H1 (cell line): ENCODE results near the gene UBTD2. TPM values are rescaled to one million over a fixed set of nuclear protein-coding genes. Genes with fewer than 3 reads are reported as not detected.

ENCODE experiments used
- CTCF ChIA-PET: fragments of 300-600 bp; sonication (Branson Sonifier 250); formaldehyde crosslinking; loops from one replicate; lab custom pipeline; 2021; ENCODE audit not compliant: partially characterized antibody; lab: Charles Lee
- POLR2A ChIA-PET: fragments of 300-600 bp; sonication (Branson Sonifier 250); formaldehyde crosslinking; loops from one replicate; lab custom pipeline; 2021; ENCODE audit warnings: inconsistent platforms; ENCODE audit not compliant: partially characterized antibody; lab: Charles Lee
- DNase-seq, 2 experiments: peaks; one replicate each; pipeline versions ENCODE4 v3.0.0 to v3.0.0-alpha.2; 2010 to 2022; ENCODE audit warnings: low spot score in 2 of 2, low read depth in 1 of 2, mixed read lengths in 1 of 2
- FAIRE-seq: peaks from 2 replicates; lab custom pipeline; 2011; peaks lifted over from hg19 to GRCh38; lab: Jason Lieb, UNC
- H2AFZ ChIP-seq: 2 replicates; pipeline ENCODE4 v1.8.1; 2012; ENCODE audit warnings: low read length, inconsistent platforms
- H2AK5ac ChIP-seq: 2 replicates; pipeline ENCODE4 v1.6.1; 2013; ENCODE audit warnings: low read depth, low read length
- H2BK120ac ChIP-seq: replicated peaks from 2 replicates; pipeline ENCODE3; 2013; ENCODE audit warnings: low read depth, low read length, inconsistent platforms
- H2BK12ac ChIP-seq: 2 replicates; pipeline ENCODE4 v1.6.1; 2013; ENCODE audit warnings: low read depth, low read length
- H2BK15ac ChIP-seq: 2 replicates; pipeline ENCODE4 v1.6.1; 2013; ENCODE audit warnings: low read length
- H2BK20ac ChIP-seq: 2 replicates; pipeline ENCODE4 v1.6.1; 2013; ENCODE audit warnings: low read length
- H2BK5ac ChIP-seq: 2 replicates; pipeline ENCODE4 v1.6.1; 2013; ENCODE audit warnings: low read depth, low read length
- H3K14ac ChIP-seq: 2 replicates; pipeline ENCODE4 v1.6.1; 2013; ENCODE audit warnings: inconsistent platforms; ENCODE audit not compliant: insufficient read length
- H3K18ac ChIP-seq: 2 replicates; pipeline ENCODE4 v1.6.1; 2013; ENCODE audit warnings: low read length; ENCODE audit errors: extremely low read depth
- H3K23ac ChIP-seq: 2 replicates; pipeline ENCODE4 v1.6.1; 2013; ENCODE audit warnings: inconsistent platforms; ENCODE audit not compliant: insufficient read length
- H3K23me2 ChIP-seq: 2 replicates; pipeline ENCODE4 v1.6.1; 2013; ENCODE audit warnings: low read depth, low read length
- H3K27ac ChIP-seq: 2 replicates; pipeline ENCODE4 v1.6.1; 2011; ENCODE audit warnings: low read depth, low read length, inconsistent platforms
- H3K27me3 ChIP-seq, 4 experiments: replicated peaks in 1 of 4; 1 replicate in 1 of 4; 2 replicates in 3 of 4; pipeline versions ENCODE4 v1.6.1 to v1.8.1; 2011 to 2013; ENCODE audit warnings: low read length in 3 of 4, mild to moderate bottlenecking in 3 of 4, inconsistent platforms in 2 of 4, mixed read lengths in 2 of 4, moderate library complexity in 1 of 4; ENCODE audit not compliant: control insufficient read depth in 3 of 4, insufficient read depth in 3 of 4; ENCODE audit errors: extremely low read depth in 1 of 4
- H3K36me3 ChIP-seq, 4 experiments: 2 replicates each; pipeline versions ENCODE4 v1.6.1 to v1.8.1; 2011 to 2013; ENCODE audit warnings: mild to moderate bottlenecking in 4 of 4, low read length in 3 of 4, moderate library complexity in 2 of 4, control low read depth in 1 of 4, inconsistent platforms in 1 of 4; ENCODE audit not compliant: insufficient read depth in 4 of 4, control insufficient read depth in 2 of 4
- H3K4ac ChIP-seq: replicated peaks from 2 replicates; pipeline ENCODE3; 2013; ENCODE audit warnings: low read length, low read depth, mixed read lengths, inconsistent platforms; ENCODE audit not compliant: insufficient read length
- H3K4me1 ChIP-seq, 4 experiments: replicated peaks in 1 of 4; 1 replicate in 1 of 4; 2 replicates in 3 of 4; pipeline versions ENCODE4 v1.6.1 to v1.8.1; 2011 to 2013; ENCODE audit warnings: low read length in 3 of 4, inconsistent platforms in 2 of 4, mixed read lengths in 1 of 4; ENCODE audit not compliant: insufficient read depth in 4 of 4, control insufficient read depth in 3 of 4
- H3K4me2 ChIP-seq, 2 experiments: 2 replicates each; pipeline versions ENCODE4 v1.6.1 to v1.8.1; 2011 to 2013; ENCODE audit warnings: low read depth in 2 of 2, low read length in 2 of 2, control low read depth in 1 of 2, inconsistent platforms in 1 of 2, mild to moderate bottlenecking in 1 of 2; ENCODE audit not compliant: insufficient read depth in 1 of 2
- H3K4me3 ChIP-seq, 4 experiments: fragments of 200-600, 300-600 bp in 1 of 4; sonication (generic), shearing (Covaris generic), sonication (Bioruptor Twin) in 1 of 4; 2 replicates each; pipeline versions ENCODE4 v1.5.1 to v1.8.1; 2011 to 2016; ENCODE audit warnings: low read length in 4 of 4, low read depth in 3 of 4, control low read depth in 2 of 4, inconsistent platforms in 2 of 4, mild to moderate bottlenecking in 2 of 4, mixed read lengths in 1 of 4, moderate library complexity in 1 of 4; ENCODE audit not compliant: insufficient read depth in 2 of 4; ENCODE audit errors: extremely low read depth in 1 of 4
- H3K56ac ChIP-seq: replicated peaks from 2 replicates; pipeline ENCODE3; 2013; ENCODE audit warnings: low read depth, mild to moderate bottlenecking, mixed read lengths, low read length, inconsistent platforms; ENCODE audit not compliant: insufficient read length
- H3K79me1 ChIP-seq: 2 replicates; pipeline ENCODE4 v1.6.1; 2013; ENCODE audit warnings: low read depth, low read length, control low read depth
- H3K79me2 ChIP-seq, 2 experiments: 2 replicates each; pipeline versions ENCODE4 v1.6.1 to v1.8.1; 2012 to 2013; ENCODE audit warnings: low read length in 2 of 2, mild to moderate bottlenecking in 2 of 2, inconsistent platforms in 1 of 2; ENCODE audit not compliant: insufficient read depth in 2 of 2, control insufficient read depth in 1 of 2
- H3K9ac ChIP-seq, 4 experiments: replicated peaks in 1 of 4; 1 replicate in 1 of 4; 2 replicates in 3 of 4; pipeline versions ENCODE4 v1.6.1 to v1.8.1; 2011 to 2013; ENCODE audit warnings: low read depth in 3 of 4, low read length in 3 of 4, control low read depth in 2 of 4, mild to moderate bottlenecking in 2 of 4, moderate library complexity in 2 of 4, inconsistent platforms in 1 of 4; ENCODE audit errors: extremely low read depth in 1 of 4
- H3K9me3 ChIP-seq, 2 experiments: 2 replicates each; pipeline versions ENCODE4 v1.6.1 to v1.8.1; 2012 to 2013; ENCODE audit warnings: mild to moderate bottlenecking in 2 of 2, moderate library complexity in 2 of 2, control low read depth in 1 of 2, inconsistent platforms in 1 of 2, low read depth in 1 of 2, low read length in 1 of 2, mixed read lengths in 1 of 2; ENCODE audit not compliant: insufficient read depth in 2 of 2
- H4K20me1 ChIP-seq, 2 experiments: replicated peaks in 1 of 2; 2 replicates each; pipeline versions ENCODE3 to v1.8.1; 2011 to 2013; ENCODE audit warnings: inconsistent platforms in 2 of 2, low read length in 2 of 2, mild to moderate bottlenecking in 1 of 2; ENCODE audit not compliant: insufficient read depth in 2 of 2, control insufficient read depth in 1 of 2
- H4K5ac ChIP-seq: 2 replicates; pipeline ENCODE4 v1.6.1; 2013; ENCODE audit warnings: low read length, low read depth, mixed read lengths, inconsistent platforms; ENCODE audit not compliant: insufficient read length
- H4K8ac ChIP-seq: 2 replicates; pipeline ENCODE4 v1.8.0; 2013; ENCODE audit warnings: mild to moderate bottlenecking, moderate library complexity, low read length, inconsistent platforms; ENCODE audit not compliant: insufficient read depth; ENCODE audit errors: extremely low read depth
- H4K91ac ChIP-seq: replicated peaks from 2 replicates; pipeline ENCODE3; 2013; ENCODE audit warnings: low read length, mixed read lengths, inconsistent platforms; ENCODE audit not compliant: insufficient read length
- ASH2L ChIP-seq: fragments of 200-600, 300-600 bp; sonication (generic); IDR thresholded peaks from one replicate; pipeline ENCODE4 v1.7.1; 2017; ENCODE audit warnings: low read length
- CBX8 ChIP-seq: fragments of 300-800, 300-1000 bp; sonication (generic); IDR thresholded peaks from 2 replicates; pipeline ENCODE4 v1.7.1; 2016; ENCODE audit warnings: low read depth, low read length, borderline replicate concordance
- EZH2 ChIP-seq: fragments of 200-600 bp; sonication (generic); IDR thresholded peaks from 2 replicates; pipeline ENCODE4 v1.7.1; 2012; ENCODE audit warnings: low read depth, mild to moderate bottlenecking, moderate library complexity, low read length, inconsistent platforms; ENCODE audit not compliant: severe bottlenecking
- GABPA ChIP-seq: IDR thresholded peaks from 2 replicates; pipeline ENCODE4 v1.6.1; 2011; ENCODE audit warnings: mild to moderate bottlenecking, low read length, moderate library complexity, borderline replicate concordance; ENCODE audit not compliant: insufficient read depth
- GTF2F1 ChIP-seq: IDR thresholded peaks from 2 replicates; pipeline ENCODE4 v1.6.1; 2012; ENCODE audit warnings: low read depth, low read length, improper control_type of control experiment, borderline replicate concordance
- HDAC2 ChIP-seq, 2 experiments: fragments of 300-600 bp in 1 of 2; sonication (generic) in 1 of 2; IDR thresholded peaks; 2 replicates each; pipeline ENCODE4 v1.6.1; 2011 to 2012; ENCODE audit warnings: low read depth in 2 of 2, low read length in 2 of 2, mild to moderate bottlenecking in 2 of 2, moderate library complexity in 2 of 2, borderline replicate concordance in 1 of 2, inconsistent platforms in 1 of 2
- KDM5A ChIP-seq: fragments of 200-600 bp; IDR thresholded peaks from 2 replicates; pipeline ENCODE4 v1.7.1; 2012; ENCODE audit warnings: mild to moderate bottlenecking, low read length, inconsistent platforms, mixed read lengths
- NANOG ChIP-seq: IDR thresholded peaks from 2 replicates; pipeline ENCODE4 v1.6.1; 2011; ENCODE audit warnings: low read length, low read depth, mild to moderate bottlenecking, inconsistent platforms; ENCODE audit not compliant: insufficient read depth, poor library complexity, severe bottlenecking
- POLR2AphosphoS5 ChIP-seq: IDR thresholded peaks from 2 replicates; pipeline ENCODE4 v1.6.1; 2011; ENCODE audit warnings: low read depth, low read length
- RFX5 ChIP-seq: IDR thresholded peaks from 2 replicates; pipeline ENCODE4 v1.6.1; 2011; ENCODE audit warnings: low read depth, low read length, improper control_type of control experiment, borderline replicate concordance
- RNF2 ChIP-seq: fragments of 200-900, 300-1000 bp; sonication (generic); IDR thresholded peaks from 2 replicates; pipeline ENCODE4 v1.7.1; 2016; ENCODE audit warnings: borderline replicate concordance, low read depth, mild to moderate bottlenecking, antibody characterized with exemption, low read length; ENCODE audit not compliant: poor library complexity, severe bottlenecking; ENCODE audit errors: missing control alignments
- SP2 ChIP-seq: IDR thresholded peaks from 2 replicates; pipeline ENCODE4 v1.6.1; 2012; ENCODE audit warnings: mild to moderate bottlenecking, low read length, inconsistent platforms
- WGBS, 2 experiments: shearing (Covaris generic) in 1 of 2; methylation state at CpG; one replicate each; pipeline versions ENCODE4 v1.1.6 to v1.1.7; 2013 to 2015; ENCODE audit warnings: low lambda C conversion rate in 2 of 2, mixed read lengths in 2 of 2, inconsistent platforms in 1 of 2, low coverage in 1 of 2, missing lambda C conversion rate in 1 of 2; ENCODE audit not compliant: insufficient replicate concordance in 2 of 2, insufficient coverage in 1 of 2, insufficient read length in 1 of 2; ENCODE audit errors: extremely low coverage in 1 of 2, missing lambda C conversion rate in 1 of 2; 5-methylcytosine and 5-hydroxymethylcytosine counted together
- polyA plus RNA-seq, 7 experiments: library from polyadenylated mRNA; depleted of rRNA in 3 of 7; stranded (reverse) in 5 of 7; unstranded in 2 of 7; fragments of >200 nt in 5 of 7; fragments of 200-250 nt in 2 of 7; gene quantifications; 1 replicate in 5 of 7; 2 replicates in 1 of 7; 4 replicates in 1 of 7; pipeline versions ENCODE4 v1.2.1 to v1.2.3, GENCODE V29; 2011 to 2013; ENCODE audit warnings: missing spikeins in 2 of 7, mixed read lengths in 2 of 7
- total RNA-seq: library from RNA; stranded (reverse); fragmentation: NEBNext Ultra II Directional; extraction: Animal tissue kit (Norgen Biotek cat#: 25700); gene quantifications from 2 replicates; pipeline ENCODE4 v1.2.1, GENCODE V29; 2021

The UBTD2 gene
- total and polyA plus RNA-seq, 2 of the 8 experiments (the other 6 are each of a cell fraction or from before 2014, with no cell fraction given): 14.5 to 39.2 TPM

DNA sequence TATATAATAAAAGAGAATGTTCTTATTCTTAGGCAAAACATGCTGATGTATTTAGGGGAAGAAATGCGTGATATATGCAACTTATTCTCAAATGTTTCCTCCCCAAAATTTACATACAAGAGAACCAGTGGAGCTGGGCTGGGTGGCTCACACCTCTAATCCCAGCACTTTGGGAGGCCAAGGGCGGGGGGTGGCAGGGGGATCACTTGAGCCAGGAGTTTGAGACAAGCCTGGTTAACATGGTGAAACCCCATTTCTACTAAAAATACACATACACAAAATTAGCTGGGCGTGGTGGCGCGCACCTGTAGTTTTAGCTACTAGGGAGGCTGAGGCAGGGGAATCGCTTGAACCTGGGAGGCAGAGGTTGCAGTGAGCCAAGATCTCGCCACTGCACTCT is 27.5 kb upstream of the UBTD2 start:
- no peak overlapping the region for H2BK15ac ChIP-seq
- no peak overlapping the region for H3K56ac ChIP-seq
- POLR2A ChIA-PET: no interaction called here
- TF ChIP-seq KDM5A (no peak), SP2 (no peak), RNF2 (no peak), GTF2F1 (no peak), GABPA (no peak), HDAC2 (IDR thresholded peaks at IDR 0.05; ENCODE audit: borderline replicate concordance in 1 of 2, low read depth in 2 of 2, low read length in 2 of 2) (no peak), ASH2L (no peak), POLR2AphosphoS5 (no peak), EZH2 (no peak), NANOG (no peak), RFX5 (no peak), CBX8 (no peak)
- no peaks in the 10 kb centered on the region; the same call in 1 of the 2 replicates for H3K23me2 ChIP-seq
- H4K8ac ChIP-seq: no peak overlapping the region
- H2BK12ac ChIP-seq: no peak overlapping the region
- H3K4me2 ChIP-seq: no peak overlapping the region
- H4K5ac ChIP-seq: no peak overlapping the region
- no peak overlapping the region for H3K9ac ChIP-seq
- FAIRE-seq (no peak), DNase-seq (no peak)
- H3K18ac ChIP-seq: no peak overlapping the region
- WGBS, 2 experiments: 83% methylated on average over 7 of the region's 7 CpGs; no CpG with 5 or more reads in 1 of the 2 experiments
- no peak overlapping the region for H3K4me3 ChIP-seq
- H2AK5ac ChIP-seq: no peak overlapping the region
- H3K9me3 ChIP-seq: no peaks in the 10 kb centered on the region
- H2BK120ac ChIP-seq: no peak overlapping the region
- H3K14ac ChIP-seq: no peak overlapping the region
- no peaks in the 10 kb centered on the region for H3K4me1 ChIP-seq
- no peak overlapping the region for H3K4ac ChIP-seq
- H4K20me1 ChIP-seq: no peaks in the 10 kb centered on the region
- H2BK20ac ChIP-seq: no peak overlapping the region
- no peaks in the 10 kb centered on the region for H3K79me1 ChIP-seq
- H2AFZ ChIP-seq: no peak overlapping the region
- no peaks in the 10 kb centered on the region for H3K36me3 ChIP-seq
- H4K91ac ChIP-seq: no peak overlapping the region
- no peak overlapping the region for H3K27ac ChIP-seq
- H3K27me3 ChIP-seq: no peaks in the 10 kb centered on the region
- no peak overlapping the region for H3K23ac ChIP-seq
- H3K79me2 ChIP-seq: no peaks in the 10 kb centered on the region
- no peak overlapping the region for H2BK5ac ChIP-seq
- CTCF ChIA-PET: no interaction called here
